GM19043 (cell line): ENCODE results near the gene EVI5.
"Not testable (repeated sequence)": the region's sequence is repeated elsewhere in the genome, so short reads cannot be mapped to it uniquely, and the experiment has no call there.

Source experiments
- ATAC-seq: cut with Tn5 transposase; IDR thresholded peaks from one replicate; pipeline ENCODE4 v1.9.1; 2021; ENCODE audit warnings: low read depth; ENCODE audit not compliant: unreplicated experiment

Gene EVI5

GRCh38 chr1:92701147-92701546, 83.8 kb downstream of the EVI5 start:
- no peak for ATAC-seq

- ATAC-seq: no peak
Observed at GRCh38 chr1:92698932-92699331, 86.0 kb downstream of the EVI5 start.

- no peak for ATAC-seq
Observed at GRCh38 chr1:92695104-92695503, 89.8 kb downstream of the EVI5 start.

GRCh38 chr1:92691925-92692324, 93.0 kb downstream of the EVI5 start:
- ATAC-seq: no peak

- no peak for ATAC-seq
Observed at GRCh38 chr1:92690212-92690906, 94.5 kb downstream of the EVI5 start.

GRCh38 chr1:92679980-92680379, 104.9 kb downstream of the EVI5 start:
- ATAC-seq: no peak

GRCh38 chr1:92663775-92664174, 121.1 kb downstream of the EVI5 start:
- ATAC-seq: no peak

- no peak for ATAC-seq
Observed at GRCh38 chr1:92662048-92662447, 122.9 kb downstream of the EVI5 start.

- no peak for ATAC-seq
Observed at GRCh38 chr1:92657701-92658100, 127.2 kb downstream of the EVI5 start.

- ATAC-seq: no peak
Observed at GRCh38 chr1:92655197-92655801, 129.6 kb downstream of the EVI5 start.

- ATAC-seq: no peak
Observed at GRCh38 chr1:92653605-92654381, 131.1 kb downstream of the EVI5 start.

- not testable (repeated sequence) for ATAC-seq
Observed at GRCh38 chr1:92640686-92641085, 144.2 kb downstream of the EVI5 start.

- no peak for ATAC-seq
Observed at GRCh38 chr1:92638498-92638897, 146.4 kb downstream of the EVI5 start.

GRCh38 chr1:92635203-92635602, 149.7 kb downstream of the EVI5 start:
- not testable (repeated sequence) for ATAC-seq

- ATAC-seq: no peak
Observed at GRCh38 chr1:92623187-92623778, 161.6 kb downstream of the EVI5 start.

GRCh38 chr1:92619466-92620189, 165.3 kb downstream of the EVI5 start:
- ATAC-seq: no peak

GRCh38 chr1:92601044-92601443, 183.9 kb downstream of the EVI5 start:
- ATAC-seq: no peak

- peak; percentile 57 for ATAC-seq
Observed at GRCh38 chr1:92599184-92599583, 185.7 kb downstream of the EVI5 start.

- ATAC-seq: not testable (repeated sequence)
Observed at GRCh38 chr1:92589361-92589760, 195.5 kb downstream of the EVI5 start.

- no peak for ATAC-seq
Observed at GRCh38 chr1:92587445-92587844, 197.5 kb downstream of the EVI5 start.

GRCh38 chr1:92585831-92586230, 199.1 kb downstream of the EVI5 start:
- no peak for ATAC-seq
